Fibroblast of skin of abdomen (primary cell): Measurements from ENCODE around the gene GRXCR1. TPM values are rescaled to one million over a fixed set of nuclear protein-coding genes. Genes with fewer than 3 reads are reported as not detected.

Experiments used
- DNase-seq: peaks from one replicate; pipeline ENCODE4 v3.0.0-alpha.2; 2013
- polyA plus RNA-seq, 2 experiments: library from polyadenylated mRNA; unstranded; fragments of 120-200 nt; gene quantifications; one replicate each; pipeline ENCODE4 v1.2.1, GENCODE V29; 2013; ENCODE audit not compliant: insufficient read length in 2 of 2

The GRXCR1 gene
- polyA plus RNA-seq (2013, experiment 1 of 2; ENCODE audit: insufficient read length) = not detected
- polyA plus RNA-seq (2013, experiment 2 of 2; ENCODE audit: insufficient read length) = not detected

GRCh38 chr4:42892413-42892812 lies at the start of gene GRXCR1:
TSS of gene GRXCR1 (plus strand) at chr4:42892713. CDS start at chr4:42893267, 554 bp downstream.
- no peak for DNase-seq

GRCh38 chr4:42843694-42844093 lies 48.8 kb upstream of the GRXCR1 start:
- no peak for DNase-seq

- no peak for DNase-seq
These were observed 48.0 kb upstream of the GRXCR1 start for GRCh38 chr4:42844422-42845070.

GRCh38 chr4:42845586-42845985 lies 46.9 kb upstream of the GRXCR1 start:
- no peak for DNase-seq

GRCh38 chr4:42855779-42856178 lies 36.7 kb upstream of the GRXCR1 start:
- no peak for DNase-seq

- peak; percentile 40 for DNase-seq
These were observed 26.8 kb upstream of the GRXCR1 start for GRCh38 chr4:42865572-42866189.

GRCh38 chr4:42871261-42871660 lies 21.3 kb upstream of the GRXCR1 start:
- no peak for DNase-seq

GRCh38 chr4:42871671-42872290 lies 20.7 kb upstream of the GRXCR1 start:
- no peak for DNase-seq

- DNase-seq = no peak
These were observed 13.7 kb upstream of the GRXCR1 start for GRCh38 chr4:42878863-42879262.

GRCh38 chr4:42881253-42881652 lies 11.3 kb upstream of the GRXCR1 start:
- DNase-seq = no peak

GRCh38 chr4:42891644-42892043 lies 869 bp upstream of the GRXCR1 start:
- no peak for DNase-seq

- no peak for DNase-seq
These were observed 2.9 kb downstream of the GRXCR1 start for GRCh38 chr4:42895452-42895851.

GRCh38 chr4:42904986-42905385 lies 12.5 kb downstream of the GRXCR1 start:
- no peak for DNase-seq

- no peak for DNase-seq
These were observed 13.1 kb downstream of the GRXCR1 start for GRCh38 chr4:42905591-42905990.

- no peak for DNase-seq
These were observed 13.8 kb downstream of the GRXCR1 start for GRCh38 chr4:42906341-42906740.

GRCh38 chr4:42906891-42907759 lies 14.6 kb downstream of the GRXCR1 start:
- no peak for DNase-seq

GRCh38 chr4:42910459-42910858 lies 17.9 kb downstream of the GRXCR1 start:
- no peak for DNase-seq

- no peak for DNase-seq
These were observed 22.4 kb downstream of the GRXCR1 start for GRCh38 chr4:42914937-42915336.

- DNase-seq = no peak
These were observed 23.0 kb downstream of the GRXCR1 start for GRCh38 chr4:42915484-42915883.

- no peak for DNase-seq
These were observed 24.8 kb downstream of the GRXCR1 start for GRCh38 chr4:42917296-42917695.

- DNase-seq = no peak
These were observed 30.9 kb downstream of the GRXCR1 start for GRCh38 chr4:42923431-42923830.

- DNase-seq = no peak
These were observed 33.4 kb downstream of the GRXCR1 start for GRCh38 chr4:42925921-42926320.

- no peak for DNase-seq
These were observed 35.4 kb downstream of the GRXCR1 start for GRCh38 chr4:42927946-42928345.
